Measurements from ENCODE around the gene NRAS. TPM values are rescaled to one million over a fixed set of nuclear protein-coding genes. Genes with fewer than 3 reads are reported as not detected.
A peak's percentile ranks its signal among the peaks of the same experiment; 100 is the strongest.

NRAS gene
- total RNA-seq, 3 donors from 2014 or later (not counting 1 experiment from before 2014, with no cell fraction given): 41.1 to 45.7 (median 43.8) TPM

GRCh38 chr1:114735479-114735878, 18.9 kb upstream of the NRAS start:
- intact Hi-C loops (cut with micrococcal nuclease): no loop called here
- H3K36me3 Mint-ChIP-seq: peaks cover 55% of the 10 kb centered on the region

DNA sequence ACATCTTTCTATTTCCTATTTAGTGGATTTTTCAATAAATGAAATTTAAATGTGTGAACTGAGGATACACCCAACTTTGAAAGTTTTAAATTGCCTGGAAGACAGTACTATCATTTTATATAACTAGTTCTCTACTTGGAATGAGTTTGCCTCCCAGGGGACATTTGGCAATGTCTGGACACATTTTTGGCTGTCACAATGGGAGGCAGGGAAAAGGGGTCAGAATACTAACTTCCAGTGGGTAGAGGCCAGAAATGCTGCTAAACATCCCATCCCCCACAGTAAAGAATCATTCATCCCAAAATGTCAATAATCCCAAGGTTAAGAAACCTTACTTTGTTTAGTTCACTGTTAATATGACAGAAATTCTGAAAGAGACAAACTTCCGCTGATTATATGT, 13.2 kb upstream of the NRAS start:
- Histone ChIP-seq H3K4me3 (ENCODE audit: low read length) (no peak overlapping the region), H3K36me3 (ENCODE audit: control insufficient read depth, insufficient read depth, low read length) (peaks cover 95% of the 10 kb centered on the region), H3K9me3 (ENCODE audit: control insufficient read depth, insufficient read depth, low read length) (no peaks in the 10 kb centered on the region), H3K27me3 (ENCODE audit: control insufficient read depth, insufficient read depth, low read length) (no peaks in the 10 kb centered on the region), H3K4me1 (ENCODE audit: control insufficient read depth, insufficient read depth, low read length) (no peaks in the 10 kb centered on the region), H3K27ac (ENCODE audit: low read length) (no peak overlapping the region)
- Mint-ChIP-seq H3K27me3 (ENCODE audit: low read depth in 2 of 2) (no peaks in the 10 kb centered on the region), H3K4me1 (no peaks in the 10 kb centered on the region), H3K36me3 (peaks cover 51% of the 10 kb centered on the region), H3K27ac (peak overlapping the region; percentile 41 to 54), H3K4me3 (no peak overlapping the region), H3K9me3 (no peaks in the 10 kb centered on the region)
- WGBS (ENCODE audit: insufficient coverage): no CpG with 5 or more reads among the region's 1 CpG
- DNase-seq (no peak), ATAC-seq (no peak)
- intact Hi-C loops (cut with micrococcal nuclease): no loop called here
- TF ChIP-seq CTCF (IDR thresholded peaks at IDR 0.05): no peak

More at GRCh38 chr1:114735479-114735878, 18.9 kb upstream of the NRAS start:
- Histone ChIP-seq H3K27ac (ENCODE audit: low read length) (no peak overlapping the region), H3K27me3 (ENCODE audit: control insufficient read depth, insufficient read depth, low read length) (no peaks in the 10 kb centered on the region), H3K36me3 (ENCODE audit: control insufficient read depth, insufficient read depth, low read length) (peaks cover 83% of the 10 kb centered on the region), H3K4me3 (ENCODE audit: low read length) (no peak overlapping the region), H3K4me1 (ENCODE audit: control insufficient read depth, insufficient read depth, low read length) (no peaks in the 10 kb centered on the region), H3K9me3 (ENCODE audit: control insufficient read depth, insufficient read depth, low read length) (no peaks in the 10 kb centered on the region)
- Mint-ChIP-seq H3K4me3 (no peak overlapping the region), H3K9me3 (no peaks in the 10 kb centered on the region), H3K4me1 (peaks cover 4 to 11% of the 10 kb centered on the region in 2 donors), H3K27me3 (ENCODE audit: low read depth in 2 of 2) (no peaks in the 10 kb centered on the region), H3K27ac (peak overlapping the region; percentile 7 to 52)
- DNase-seq: no peak
- no peak for ATAC-seq
- WGBS (ENCODE audit: insufficient coverage): no CpG with 5 or more reads among the region's 1 CpG
- TF ChIP-seq CTCF (IDR thresholded peaks at IDR 0.05): no peak

DNA sequence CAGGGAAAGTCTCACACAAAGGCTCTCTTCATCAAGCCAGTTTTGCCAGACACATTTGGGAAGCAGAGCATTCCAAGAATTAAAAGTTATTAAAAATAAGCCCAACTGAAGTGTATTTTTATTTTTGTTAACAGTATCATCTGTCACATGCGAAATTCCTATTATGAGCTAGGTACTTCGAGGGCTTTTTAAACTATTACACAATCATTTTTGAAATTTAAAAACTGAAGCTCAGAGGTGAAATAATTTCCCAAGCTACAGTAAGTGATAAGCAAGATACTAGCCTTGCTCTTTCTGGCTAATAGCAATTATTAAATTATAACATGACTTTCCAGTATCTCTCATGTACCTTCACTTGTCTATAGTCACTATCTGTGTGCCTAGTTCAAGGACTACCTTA, 12.0 kb upstream of the NRAS start:
- peaks cover 48% of the 10 kb centered on the region for H3K36me3 Mint-ChIP-seq
- peaks cover 0 to 3% of the 10 kb centered on the region in 2 donors for H3K4me1 Mint-ChIP-seq
- no peak overlapping the region for H3K4me3 Mint-ChIP-seq
- peaks cover 95% of the 10 kb centered on the region for H3K36me3 ChIP-seq (ENCODE audit: control insufficient read depth, insufficient read depth, low read length)
- H3K27me3 ChIP-seq (ENCODE audit: control insufficient read depth, insufficient read depth, low read length): no peaks in the 10 kb centered on the region
- no peaks in the 10 kb centered on the region for H3K9me3 ChIP-seq (ENCODE audit: control insufficient read depth, insufficient read depth, low read length)
- H3K27ac ChIP-seq (ENCODE audit: low read length): no peak overlapping the region
- H3K4me1 ChIP-seq (ENCODE audit: control insufficient read depth, insufficient read depth, low read length): no peaks in the 10 kb centered on the region
- intact Hi-C loops (cut with micrococcal nuclease): no loop called here
- no peak for ATAC-seq
- 100% methylated on average over 1 of the region's 2 CpGs for WGBS (ENCODE audit: insufficient coverage)
- no peaks in the 10 kb centered on the region for H3K9me3 Mint-ChIP-seq
- no peak for DNase-seq
- no peak overlapping the region for H3K4me3 ChIP-seq (ENCODE audit: low read length)
- TF ChIP-seq CTCF (IDR thresholded peaks at IDR 0.05): no peak
- H3K27me3 Mint-ChIP-seq (ENCODE audit: low read depth in 2 of 2): no peaks in the 10 kb centered on the region
- peak overlapping the region in 1 of 2 donors; percentile 54 for H3K27ac Mint-ChIP-seq

- TF ChIP-seq CTCF (IDR thresholded peaks at IDR 0.05): no peak
- Histone ChIP-seq H3K36me3 (ENCODE audit: control insufficient read depth, insufficient read depth, low read length) (peaks cover 92% of the 10 kb centered on the region), H3K4me1 (ENCODE audit: control insufficient read depth, insufficient read depth, low read length) (no peaks in the 10 kb centered on the region), H3K27ac (ENCODE audit: low read length) (no peak overlapping the region), H3K27me3 (ENCODE audit: control insufficient read depth, insufficient read depth, low read length) (no peaks in the 10 kb centered on the region), H3K9me3 (ENCODE audit: control insufficient read depth, insufficient read depth, low read length) (no peaks in the 10 kb centered on the region), H3K4me3 (ENCODE audit: low read length) (no peak overlapping the region)
- intact Hi-C loops (cut with micrococcal nuclease): no loop called here
- no peak overlapping the region for H3K4me3 Mint-ChIP-seq
- H3K9me3 Mint-ChIP-seq: no peaks in the 10 kb centered on the region
- WGBS (ENCODE audit: insufficient coverage): 94% methylated on average over 1 of the region's 1 CpG
- DNase-seq (no peak), ATAC-seq (no peak)
- H3K4me1 Mint-ChIP-seq: peaks cover 0 to 3% of the 10 kb centered on the region in 2 donors
- peak overlapping the region in 1 of 2 donors; percentile 8 for H3K27ac Mint-ChIP-seq
- peaks cover 47% of the 10 kb centered on the region for H3K36me3 Mint-ChIP-seq
- no peaks in the 10 kb centered on the region for H3K27me3 Mint-ChIP-seq (ENCODE audit: low read depth in 2 of 2)
Measured at GRCh38 chr1:114725230-114725629, 8.7 kb upstream of the NRAS start.
